OCI-LY7 (cell line): Measurements from ENCODE around the gene SRRM2. TPM values are rescaled to one million over a fixed set of nuclear protein-coding genes. Genes with fewer than 3 reads are reported as not detected.

Source experiments
- BruUV-seq: library from RNA; stranded (reverse); fragments of 400-500 nt; replicated peaks from 2 replicates; lab custom pipeline; 2021; lab: Mats Ljungman, UMichigan
- CTCF ChIA-PET: fragments of 300-600 bp; sonication (Branson Sonifier 250); formaldehyde crosslinking; loops from one replicate; lab custom pipeline; 2022; ENCODE audit warnings: antibody characterized with exemption; ENCODE audit not compliant: unreplicated experiment; lab: Charles Lee
- POLR2A ChIA-PET: fragments of 300-600 bp; sonication (Branson Sonifier 250); formaldehyde crosslinking; loops from one replicate; lab custom pipeline; 2022; ENCODE audit warnings: antibody characterized with exemption; lab: Charles Lee
- DNase-seq: peaks from one replicate; pipeline ENCODE4 v3.0.0-alpha.2; 2015; ENCODE audit warnings: low spot score
- H2AFZ ChIP-seq: fragments of 200-600 bp; sonication (generic), shearing (Covaris generic); 2 replicates; pipeline ENCODE4 v1.6.1; 2014; ENCODE audit warnings: mild to moderate bottlenecking, antibody characterized with exemption, low read length, moderate library complexity
- H3K27ac ChIP-seq: fragments of 200-600 bp; sonication (generic); 2 replicates; pipeline ENCODE4 v1.5.1; 2014; ENCODE audit warnings: mixed run types, low read depth, mild to moderate bottlenecking, moderate library complexity, low read length, inconsistent platforms; ENCODE audit not compliant: poor library complexity, severe bottlenecking
- H3K36me3 ChIP-seq: fragments of 200-600 bp; sonication (generic); 2 replicates; pipeline ENCODE4 v1.6.1; 2014; ENCODE audit warnings: mild to moderate bottlenecking, antibody characterized with exemption, low read length, moderate library complexity, mixed read lengths; ENCODE audit not compliant: insufficient read depth
- H3K4me1 ChIP-seq: fragments of 200-600 bp; sonication (generic); 2 replicates; pipeline ENCODE4 v1.5.1; 2014; ENCODE audit warnings: mild to moderate bottlenecking, low read length; ENCODE audit not compliant: insufficient read depth, poor library complexity, severe bottlenecking
- H3K4me2 ChIP-seq: fragments of 200-600 bp; sonication (generic); 2 replicates; pipeline ENCODE4 v1.6.1; 2014; ENCODE audit warnings: mild to moderate bottlenecking, low read length
- H3K4me3 ChIP-seq: fragments of 200-600 bp; sonication (generic); 2 replicates; pipeline ENCODE4 v1.5.1; 2014; ENCODE audit warnings: mild to moderate bottlenecking, low read depth, low read length; ENCODE audit not compliant: poor library complexity, severe bottlenecking
- H3K79me2 ChIP-seq: fragments of 200-600 bp; sonication (generic); 2 replicates; pipeline ENCODE4 v1.6.1; 2016; ENCODE audit warnings: low read depth, mild to moderate bottlenecking, low read length, moderate library complexity, mixed read lengths; ENCODE audit not compliant: insufficient read depth
- H3K9me2 ChIP-seq: fragments of 200-600 bp; sonication (generic); 2 replicates; pipeline ENCODE4 v1.6.1; 2016; ENCODE audit warnings: mild to moderate bottlenecking, low read length, mixed read lengths; ENCODE audit not compliant: insufficient read depth
- H3K9me3 ChIP-seq: fragments of 200-600 bp; sonication (generic); 2 replicates; pipeline ENCODE4 v1.6.1; 2014; ENCODE audit warnings: mild to moderate bottlenecking, mixed run types, low read length, mixed read lengths
- H4K20me1 ChIP-seq: fragments of 200-600 bp; sonication (generic); 2 replicates; pipeline ENCODE4 v1.6.1; 2014; ENCODE audit warnings: mild to moderate bottlenecking, antibody characterized with exemption, low read length, moderate library complexity, mixed read lengths; ENCODE audit not compliant: insufficient read depth
- EZH2phosphoT487 ChIP-seq: fragments of 200-600 bp; sonication (generic); IDR thresholded peaks from 2 replicates; pipeline ENCODE4 v1.6.1; 2018; ENCODE audit warnings: low read depth, borderline replicate concordance, mild to moderate bottlenecking, mixed run types, antibody characterized with exemption, low read length, moderate library complexity, mixed read lengths
- intact Hi-C: fragments of 100-400 bp; cut with micrococcal nuclease; formaldehyde crosslinking; loops from one replicate; pipeline ENCODE4 v1.10.0; 2022; ENCODE audit not compliant: unreplicated experiment
- total RNA-seq, 2 experiments: library from RNA; depleted of rRNA in 1 of 2; stranded (reverse); fragments of >200 nt in 1 of 2; shearing (Covaris generic) in 1 of 2; gene quantifications; 2 replicates each; pipeline ENCODE4 v1.2.3, GENCODE V29; 2014 to 2022
- TF ChIP-seq, protein P1 (sequence below): fragments of 200-600 bp; sonication (generic); conservative IDR thresholded peaks from 2 replicates; pipeline ENCODE4 v1.5.1; 2014; ENCODE audit warnings: mild to moderate bottlenecking, antibody characterized with exemption, low read length, moderate library complexity, mixed read lengths

Gene SRRM2
- total RNA-seq, 2 experiments from 2014 or later = 208 to 819 TPM

DNA sequence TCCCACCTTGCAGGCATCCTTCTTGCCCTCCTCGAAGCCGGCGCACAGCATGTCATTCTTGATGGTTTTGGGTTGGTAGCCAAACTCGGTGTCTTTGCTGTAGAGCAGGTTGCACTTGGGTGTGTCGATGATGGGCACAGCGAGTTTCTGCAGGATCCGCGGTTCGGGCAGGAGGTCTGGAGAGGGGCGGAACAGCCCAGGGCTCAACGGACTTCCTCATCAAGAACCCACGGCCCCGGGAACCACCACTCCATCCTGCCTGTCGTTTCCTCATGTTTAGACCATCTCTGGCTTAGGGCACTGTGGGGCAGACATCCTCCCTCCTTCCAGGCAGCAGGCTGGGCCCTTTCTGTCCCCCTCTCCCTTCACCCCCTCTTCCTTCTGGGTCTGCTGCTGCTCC is 38.9 kb upstream of the SRRM2 start:
- DNase-seq = no peak
- H3K4me2 ChIP-seq = no peak overlapping the region
- no peaks in the 10 kb centered on the region for H3K36me3 ChIP-seq
- POLR2A ChIA-PET = no interaction called here
- no peaks in the 10 kb centered on the region for H3K9me3 ChIP-seq
- H3K4me1 ChIP-seq = no peaks in the 10 kb centered on the region
- H3K4me3 ChIP-seq = no peak overlapping the region
- intact Hi-C loops = no loop called here
- no peak overlapping the region for H2AFZ ChIP-seq
- no peaks in the 10 kb centered on the region for H3K79me2 ChIP-seq
- TF ChIP-seq, protein P1, sequence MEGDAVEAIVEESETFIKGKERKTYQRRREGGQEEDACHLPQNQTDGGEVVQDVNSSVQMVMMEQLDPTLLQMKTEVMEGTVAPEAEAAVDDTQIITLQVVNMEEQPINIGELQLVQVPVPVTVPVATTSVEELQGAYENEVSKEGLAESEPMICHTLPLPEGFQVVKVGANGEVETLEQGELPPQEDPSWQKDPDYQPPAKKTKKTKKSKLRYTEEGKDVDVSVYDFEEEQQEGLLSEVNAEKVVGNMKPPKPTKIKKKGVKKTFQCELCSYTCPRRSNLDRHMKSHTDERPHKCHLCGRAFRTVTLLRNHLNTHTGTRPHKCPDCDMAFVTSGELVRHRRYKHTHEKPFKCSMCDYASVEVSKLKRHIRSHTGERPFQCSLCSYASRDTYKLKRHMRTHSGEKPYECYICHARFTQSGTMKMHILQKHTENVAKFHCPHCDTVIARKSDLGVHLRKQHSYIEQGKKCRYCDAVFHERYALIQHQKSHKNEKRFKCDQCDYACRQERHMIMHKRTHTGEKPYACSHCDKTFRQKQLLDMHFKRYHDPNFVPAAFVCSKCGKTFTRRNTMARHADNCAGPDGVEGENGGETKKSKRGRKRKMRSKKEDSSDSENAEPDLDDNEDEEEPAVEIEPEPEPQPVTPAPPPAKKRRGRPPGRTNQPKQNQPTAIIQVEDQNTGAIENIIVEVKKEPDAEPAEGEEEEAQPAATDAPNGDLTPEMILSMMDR = no peak
- TF ChIP-seq EZH2phosphoT487 = no peak
- no peaks in the 10 kb centered on the region for H3K9me2 ChIP-seq
- no TSS peak for BruUV-seq
- CTCF ChIA-PET = no interaction called here
- H4K20me1 ChIP-seq = no peaks in the 10 kb centered on the region
- H3K27ac ChIP-seq = no peak overlapping the region

DNA sequence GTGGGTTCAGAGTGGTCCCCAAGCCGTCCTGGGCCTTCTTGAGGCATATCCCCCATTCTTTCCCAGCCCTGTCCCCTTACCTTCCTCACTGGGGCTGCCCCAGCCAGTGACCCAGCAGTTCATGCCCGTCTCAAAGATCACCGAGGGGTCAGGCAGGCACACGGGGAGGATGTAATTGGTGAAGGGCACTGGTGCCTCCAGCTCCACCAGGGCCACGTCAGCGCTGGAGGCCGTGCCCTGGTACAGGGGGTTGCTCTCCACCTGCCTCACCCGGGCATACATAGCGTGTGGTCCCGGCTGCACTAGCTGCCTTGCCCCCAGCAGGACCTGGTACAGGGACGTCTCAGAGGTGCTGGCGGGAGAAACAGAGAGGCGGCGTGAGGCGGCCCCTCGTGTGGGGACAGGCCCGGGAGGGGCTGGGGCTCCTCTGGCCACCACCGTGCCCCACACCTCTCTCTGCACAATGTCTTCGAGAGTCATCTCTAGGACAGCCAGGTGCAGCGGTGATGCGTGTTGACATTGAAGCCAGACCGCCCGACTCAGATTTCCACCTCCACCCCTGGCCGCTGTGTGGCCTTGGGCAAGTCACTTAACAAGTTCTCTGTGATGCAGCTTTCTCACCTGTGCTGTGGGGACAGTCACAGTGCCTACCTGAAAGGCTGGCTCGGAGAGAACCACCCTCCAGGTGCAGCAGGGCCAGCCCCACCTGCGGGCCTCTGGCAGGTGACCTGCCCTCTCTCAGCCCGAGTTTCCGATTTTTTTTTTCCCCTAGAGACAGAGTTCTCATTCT is 38.3 kb upstream of the SRRM2 start:
- TF ChIP-seq, protein P1 = no peak
- TF ChIP-seq EZH2phosphoT487 = no peak
- no peak for DNase-seq
- CTCF ChIA-PET = no interaction called here
- no peak overlapping the region for H3K4me2 ChIP-seq
- H3K4me1 ChIP-seq = no peaks in the 10 kb centered on the region
- no TSS peak for BruUV-seq
- no peaks in the 10 kb centered on the region for H3K36me3 ChIP-seq
- no peaks in the 10 kb centered on the region for H3K9me2 ChIP-seq
- H3K9me3 ChIP-seq = no peaks in the 10 kb centered on the region
- no peak overlapping the region for H2AFZ ChIP-seq
- no peaks in the 10 kb centered on the region for H3K79me2 ChIP-seq
- H3K4me3 ChIP-seq = no peak overlapping the region
- intact Hi-C loops = no loop called here
- H3K27ac ChIP-seq = no peak overlapping the region
- H4K20me1 ChIP-seq = no peaks in the 10 kb centered on the region
- POLR2A ChIA-PET = no interaction called here

DNA sequence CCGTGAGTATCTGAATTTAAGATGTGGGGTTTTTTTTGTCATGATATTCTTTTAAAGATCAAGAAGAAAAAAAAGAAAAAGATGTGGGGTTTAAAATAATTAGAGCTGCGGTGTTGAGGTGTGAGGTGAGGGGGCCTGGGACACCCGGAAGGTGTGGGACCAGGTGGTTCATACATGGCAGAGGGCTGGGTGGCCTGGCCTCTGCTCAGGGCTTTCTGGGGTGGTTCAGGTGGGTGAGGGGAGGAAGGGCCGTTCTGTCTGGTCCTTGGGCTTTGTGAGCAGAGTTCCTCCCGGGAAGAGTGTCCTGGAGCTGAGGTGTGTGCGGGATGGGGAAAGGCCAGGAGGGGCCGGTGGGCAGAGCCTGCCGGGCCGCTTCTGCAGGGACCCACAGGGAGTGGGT is 37.4 kb upstream of the SRRM2 start:
- intact Hi-C loops = no loop called here
- POLR2A ChIA-PET = no interaction called here

More for the DNA sequence above, 37.4 kb upstream of the SRRM2 start:
- Histone ChIP-seq H3K4me3 (no peak overlapping the region), H3K9me2 (no peaks in the 10 kb centered on the region), H3K36me3 (no peaks in the 10 kb centered on the region), H3K4me1 (no peaks in the 10 kb centered on the region), H2AFZ (no peak overlapping the region), H3K4me2 (no peak overlapping the region), H3K27ac (no peak overlapping the region), H3K79me2 (no peaks in the 10 kb centered on the region), H3K9me3 (no peaks in the 10 kb centered on the region), H4K20me1 (no peaks in the 10 kb centered on the region)
- DNase-seq = no peak
- no TSS peak for BruUV-seq
- TF ChIP-seq, protein P1 = no peak
- no peak for TF ChIP-seq EZH2phosphoT487
- CTCF ChIA-PET = no interaction called here
